ENCODE results near the gene CYP4F22.

DNA sequence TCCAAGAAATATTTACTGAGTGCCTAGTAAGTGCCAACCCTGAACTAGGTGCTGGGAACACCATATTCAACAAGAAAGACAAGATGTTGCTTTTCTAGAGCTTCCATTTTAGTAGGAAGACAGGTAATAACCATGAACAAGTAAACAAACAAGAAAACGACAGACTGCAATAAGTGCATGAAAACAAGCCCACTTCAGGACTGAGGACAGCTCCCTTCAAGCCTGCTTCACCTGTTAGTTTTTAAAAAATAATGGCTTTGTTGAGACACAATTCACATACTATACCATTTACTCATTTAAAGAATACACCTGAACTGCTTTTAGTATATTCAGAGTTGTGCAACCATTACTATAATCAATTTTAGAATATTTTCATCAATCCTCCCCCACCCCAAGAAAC, 30.4 kb downstream of the CYP4F22 start:
- no peak for TF ChIP-seq CTCF (IDR thresholded peaks at IDR 0.05; ENCODE audit: low read length)
- no peak for TF ChIP-seq EZH2 (IDR thresholded peaks at IDR 0.05; ENCODE audit: borderline replicate concordance, low read length)
